Loucy (cell line): ENCODE results near the gene CD34.

ENCODE experiments used
- H2AFZ ChIP-seq: fragments of 200-600 bp; sonication (generic); 2 replicates; pipeline ENCODE4 v1.6.0; 2016; ENCODE audit warnings: antibody characterized with exemption, mild to moderate bottlenecking, low read length, moderate library complexity
- H3F3A ChIP-seq: fragments of 200-600 bp; 2 replicates; pipeline ENCODE4 v1.6.0; 2016; ENCODE audit warnings: antibody characterized with exemption, low read depth, mild to moderate bottlenecking
- H3K27me3 ChIP-seq: fragments of 200-600 bp; sonication (generic); 2 replicates; pipeline ENCODE4 v1.6.1; 2014; ENCODE audit warnings: low read length, mild to moderate bottlenecking; ENCODE audit not compliant: insufficient read depth, poor library complexity, severe bottlenecking
- H3K36me3 ChIP-seq: fragments of 200-600 bp; sonication (generic); 2 replicates; pipeline ENCODE4 v1.6.1; 2016; ENCODE audit warnings: low read length; ENCODE audit not compliant: insufficient read depth
- H3K4me1 ChIP-seq: fragments of 200-600 bp; sonication (generic); 2 replicates; pipeline ENCODE4 v1.5.1; 2014; ENCODE audit warnings: low read length, mild to moderate bottlenecking; ENCODE audit not compliant: insufficient read depth, poor library complexity, severe bottlenecking
- H3K4me2 ChIP-seq: fragments of 200-600 bp; sonication (generic); 2 replicates; pipeline ENCODE4 v1.6.0; 2014; ENCODE audit warnings: antibody characterized with exemption, low read length, low read depth, mild to moderate bottlenecking; ENCODE audit not compliant: poor library complexity, severe bottlenecking
- H3K4me3 ChIP-seq: fragments of 200-600 bp; sonication (generic); 2 replicates; pipeline ENCODE4 v1.5.1; 2014; ENCODE audit warnings: low read length, mild to moderate bottlenecking, mixed read lengths; ENCODE audit not compliant: poor library complexity, severe bottlenecking
- H3K79me2 ChIP-seq: fragments of 200-600 bp; sonication (generic); 2 replicates; pipeline ENCODE4 v1.6.1; 2014; ENCODE audit warnings: low read length; ENCODE audit not compliant: insufficient read depth
- H3K9ac ChIP-seq: fragments of 200-600 bp; sonication (generic); 2 replicates; pipeline ENCODE4 v1.6.0; 2014; ENCODE audit warnings: mild to moderate bottlenecking, low read depth, low read length, moderate library complexity; ENCODE audit not compliant: poor library complexity, severe bottlenecking
- H3K9me2 ChIP-seq: fragments of 200-600 bp; sonication (generic); replicated peaks from 2 replicates; pipeline ENCODE4 v1.6.1; 2016; ENCODE audit warnings: low read depth, low read length, mixed read lengths
- H3K9me3 ChIP-seq: fragments of 200-600 bp; sonication (generic); 2 replicates; pipeline ENCODE4 v1.6.1; 2014; ENCODE audit warnings: mild to moderate bottlenecking, antibody characterized with exemption, low read length, low read depth; ENCODE audit not compliant: insufficient read depth
- H4K20me1 ChIP-seq: fragments of 200-600 bp; sonication (generic); 2 replicates; pipeline ENCODE4 v1.6.0; 2014; ENCODE audit warnings: antibody characterized with exemption, low read length, mild to moderate bottlenecking; ENCODE audit not compliant: insufficient read depth, poor library complexity, severe bottlenecking
- CTCF ChIP-seq: fragments of 200-600 bp; sonication (generic); conservative IDR thresholded peaks from 2 replicates; pipeline ENCODE4 v1.5.1; 2014; ENCODE audit warnings: mild to moderate bottlenecking, antibody characterized with exemption, low read length
- EZH2phosphoT487 ChIP-seq: fragments of 200-600 bp; IDR thresholded peaks from 2 replicates; pipeline ENCODE4 v1.6.1; 2018; ENCODE audit warnings: antibody characterized with exemption, mild to moderate bottlenecking, moderate library complexity, borderline replicate concordance

Gene CD34

GRCh38 chr1:207842506-207842905 is 68.4 kb downstream of the CD34 start:
- Histone ChIP-seq H3F3A (no peaks in the 10 kb centered on the region), H3K4me1 (peaks cover 10% of the 10 kb centered on the region), H3K27me3 (no peaks in the 10 kb centered on the region), H3K4me2 (no peak overlapping the region), H3K4me3 (no peak overlapping the region), H4K20me1 (peaks cover 94% of the 10 kb centered on the region), H3K36me3 (peaks cover 93% of the 10 kb centered on the region), H3K9me2 (no peaks in the 10 kb centered on the region), H3K79me2 (peaks cover 99% of the 10 kb centered on the region), H3K9me3 (no peaks in the 10 kb centered on the region), H2AFZ (no peak overlapping the region), H3K9ac (no peak overlapping the region)
- no peak for TF ChIP-seq EZH2phosphoT487
- TF ChIP-seq CTCF = no peak

DNA sequence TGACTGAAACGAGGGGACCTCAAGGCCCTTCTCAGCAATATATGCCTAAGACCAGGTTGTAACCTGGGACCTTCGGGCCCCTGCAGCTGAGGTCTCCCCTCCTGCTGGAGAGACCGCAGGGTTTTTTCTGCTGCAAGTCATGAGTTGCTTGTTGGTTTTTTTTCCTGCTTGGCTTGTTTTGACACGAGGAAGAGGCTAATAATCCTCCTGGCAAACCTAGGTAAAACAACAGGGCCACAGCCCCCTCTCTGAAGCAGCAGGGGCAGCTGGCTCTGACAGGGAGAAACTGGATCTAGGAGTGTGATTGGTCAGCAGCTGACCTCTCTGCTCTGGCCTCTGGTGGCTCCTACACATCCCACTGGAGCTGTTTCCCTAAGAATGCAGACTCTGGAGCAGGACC is 69.0 kb downstream of the CD34 start:
- TF ChIP-seq CTCF = no peak
- TF ChIP-seq EZH2phosphoT487 = no peak
- no peaks in the 10 kb centered on the region for H3K9me3 ChIP-seq
- peaks cover 94% of the 10 kb centered on the region for H4K20me1 ChIP-seq
- H3K9ac ChIP-seq = no peak overlapping the region
- peaks cover 99% of the 10 kb centered on the region for H3K79me2 ChIP-seq
- H3K36me3 ChIP-seq = peaks cover 96% of the 10 kb centered on the region
- no peaks in the 10 kb centered on the region for H3K9me2 ChIP-seq
- H3K4me1 ChIP-seq = peaks cover 11% of the 10 kb centered on the region
- H3K4me3 ChIP-seq = no peak overlapping the region
- H3F3A ChIP-seq = no peaks in the 10 kb centered on the region
- no peak overlapping the region for H3K4me2 ChIP-seq
- no peaks in the 10 kb centered on the region for H3K27me3 ChIP-seq
- no peak overlapping the region for H2AFZ ChIP-seq

- Histone ChIP-seq H2AFZ (no peak overlapping the region), H3K4me2 (no peak overlapping the region), H3K27me3 (no peaks in the 10 kb centered on the region), H3K9me2 (no peaks in the 10 kb centered on the region), H3K4me1 (peaks cover 14% of the 10 kb centered on the region), H4K20me1 (peaks cover 94% of the 10 kb centered on the region), H3K9ac (no peak overlapping the region), H3K79me2 (peaks cover 99% of the 10 kb centered on the region), H3K9me3 (no peaks in the 10 kb centered on the region), H3K36me3 (peaks cover 96% of the 10 kb centered on the region), H3F3A (no peaks in the 10 kb centered on the region), H3K4me3 (no peak overlapping the region)
- TF ChIP-seq CTCF (no peak), EZH2phosphoT487 (no peak)
Observed at GRCh38 chr1:207841293-207841692, 69.6 kb downstream of the CD34 start.
